HEK293 (cell line): ENCODE measurements around the gene MIGA1.

Source experiments
- BCL11A ChIP-seq: fragments of 450-650 bp; formaldehyde crosslinking; IDR thresholded peaks from 2 replicates; pipeline ENCODE4 v1.5.1; 2016; ENCODE audit warnings: low read depth, missing biosample characterization, missing genetic modification characterization
- GLIS1 ChIP-seq: fragments of 450-650 bp; formaldehyde crosslinking; IDR thresholded peaks from 2 replicates; pipeline ENCODE4 v1.5.1; 2016; ENCODE audit warnings: missing biosample characterization, missing genetic modification characterization
- KLF9 ChIP-seq: fragments of 450-650 bp; formaldehyde crosslinking; IDR thresholded peaks from 2 replicates; pipeline ENCODE4 v1.5.1; 2016; ENCODE audit warnings: missing biosample characterization, missing genetic modification characterization, low read depth
- MYNN ChIP-seq: fragments of 450-650 bp; formaldehyde crosslinking; IDR thresholded peaks from 2 replicates; pipeline ENCODE4 v1.5.1; 2016; ENCODE audit warnings: missing biosample characterization, missing genetic modification characterization, borderline replicate concordance
- PBX3 ChIP-seq: sonication (generic); formaldehyde crosslinking; IDR thresholded peaks from 2 replicates; pipeline ENCODE4 v1.8.1; 2022; ENCODE audit warnings: mild to moderate bottlenecking, moderate library complexity, missing genetic modification reagents
- SCRT1 ChIP-seq: fragments of 450-650 bp; formaldehyde crosslinking; IDR thresholded peaks from 2 replicates; pipeline ENCODE4 v1.5.1; 2016; ENCODE audit warnings: missing biosample characterization, missing genetic modification characterization, borderline replicate concordance
- SP3 ChIP-seq: fragments of 450-650 bp; formaldehyde crosslinking; IDR thresholded peaks from 2 replicates; pipeline ENCODE4 v1.5.1; 2016; ENCODE audit warnings: missing biosample characterization, missing genetic modification characterization
- ZBTB48 ChIP-seq: fragments of 450-650 bp; formaldehyde crosslinking; IDR thresholded peaks from 2 replicates; pipeline ENCODE4 v1.5.1; 2016; ENCODE audit warnings: missing biosample characterization, missing genetic modification characterization
- ZBTB7A ChIP-seq: fragments of 450-650 bp; formaldehyde crosslinking; IDR thresholded peaks from 2 replicates; pipeline ENCODE4 v1.5.1; 2016; ENCODE audit warnings: low read depth, missing biosample characterization, missing genetic modification characterization
- ZBTB8A ChIP-seq: fragments of 450-650 bp; formaldehyde crosslinking; IDR thresholded peaks from 2 replicates; pipeline ENCODE4 v1.5.1; 2016; ENCODE audit warnings: missing biosample characterization, missing genetic modification characterization
- ZFP3 ChIP-seq: fragments of 450-650 bp; formaldehyde crosslinking; IDR thresholded peaks from 2 replicates; pipeline ENCODE4 v1.5.1; 2016; ENCODE audit warnings: low read depth, missing biosample characterization, missing genetic modification characterization
- ZNF10 ChIP-seq: fragments of 450-650 bp; formaldehyde crosslinking; IDR thresholded peaks from 2 replicates; pipeline ENCODE4 v1.5.1; 2017; ENCODE audit warnings: missing biosample characterization, missing genetic modification characterization
- ZNF112 ChIP-seq: fragments of 450-650 bp; formaldehyde crosslinking; IDR thresholded peaks from 2 replicates; pipeline ENCODE4 v1.5.0; 2017; ENCODE audit warnings: missing biosample characterization, missing genetic modification characterization
- ZNF140 ChIP-seq: fragments of 450-650 bp; formaldehyde crosslinking; IDR thresholded peaks from 2 replicates; pipeline ENCODE4 v1.5.1; 2016; ENCODE audit warnings: missing biosample characterization, missing genetic modification characterization
- ZNF169 ChIP-seq: fragments of 450-650 bp; formaldehyde crosslinking; IDR thresholded peaks from 2 replicates; pipeline ENCODE4 v1.5.1; 2016; ENCODE audit warnings: missing biosample characterization, missing genetic modification characterization
- ZNF202 ChIP-seq: fragments of 450-650 bp; formaldehyde crosslinking; IDR thresholded peaks from 2 replicates; pipeline ENCODE4 v1.5.1; 2016; ENCODE audit warnings: missing biosample characterization, missing genetic modification characterization, borderline replicate concordance
- ZNF223 ChIP-seq: fragments of 450-650 bp; formaldehyde crosslinking; IDR thresholded peaks from 2 replicates; pipeline ENCODE4 v1.5.1; 2016; ENCODE audit warnings: missing biosample characterization, missing genetic modification characterization
- ZNF274 ChIP-seq, 2 experiments: fragments of 200-500 bp in 1 of 2; fragments of 450-650 bp in 1 of 2; sonication (Bioruptor generic) in 1 of 2; formaldehyde crosslinking in 1 of 2; IDR thresholded peaks; 2 replicates each; pipeline versions ENCODE4 v1.5.1 to v1.6.1; 2014 to 2016; ENCODE audit warnings: borderline replicate concordance in 1 of 2, inconsistent platforms in 1 of 2, low read length in 1 of 2, missing biosample characterization in 1 of 2, missing genetic modification characterization in 1 of 2
- ZNF394 ChIP-seq: fragments of 450-650 bp; formaldehyde crosslinking; IDR thresholded peaks from 2 replicates; pipeline ENCODE4 v1.5.1; 2016; ENCODE audit warnings: missing biosample characterization, missing genetic modification characterization, mild to moderate bottlenecking, moderate library complexity, borderline replicate concordance
- ZNF423 ChIP-seq: fragments of 450-650 bp; formaldehyde crosslinking; IDR thresholded peaks from 2 replicates; pipeline ENCODE4 v1.5.1; 2016; ENCODE audit warnings: missing biosample characterization, missing genetic modification characterization
- ZNF501 ChIP-seq: fragments of 450-650 bp; formaldehyde crosslinking; IDR thresholded peaks from 2 replicates; pipeline ENCODE4 v1.5.1; 2016; ENCODE audit warnings: missing biosample characterization, missing genetic modification characterization
- ZNF510 ChIP-seq: fragments of 450-650 bp; formaldehyde crosslinking; IDR thresholded peaks from 2 replicates; pipeline ENCODE4 v1.5.1; 2018; ENCODE audit warnings: mild to moderate bottlenecking, missing genetic modification characterization, missing biosample characterization; ENCODE audit not compliant: insufficient replicate concordance
- ZNF530 ChIP-seq: fragments of 450-650 bp; formaldehyde crosslinking; IDR thresholded peaks from 2 replicates; pipeline ENCODE4 v1.5.1; 2016; ENCODE audit warnings: low read depth, missing biosample characterization, missing genetic modification characterization
- ZNF548 ChIP-seq: fragments of 450-650 bp; formaldehyde crosslinking; IDR thresholded peaks from 2 replicates; pipeline ENCODE4 v1.5.1; 2016; ENCODE audit warnings: missing biosample characterization, missing genetic modification characterization
- ZNF629 ChIP-seq: fragments of 450-650 bp; formaldehyde crosslinking; IDR thresholded peaks from 2 replicates; pipeline ENCODE4 v1.5.1; 2017; ENCODE audit warnings: missing biosample characterization, missing genetic modification characterization
- ZNF76 ChIP-seq: fragments of 450-650 bp; formaldehyde crosslinking; IDR thresholded peaks from 2 replicates; pipeline ENCODE4; 2016; ENCODE audit warnings: low read depth, missing biosample characterization, missing genetic modification characterization, borderline replicate concordance
- ZNF837 ChIP-seq: fragments of 450-650 bp; formaldehyde crosslinking; IDR thresholded peaks from 2 replicates; pipeline ENCODE4 v1.5.1; 2016; ENCODE audit warnings: missing biosample characterization, missing genetic modification characterization
- ZSCAN30 ChIP-seq: fragments of 450-650 bp; IDR thresholded peaks from 2 replicates; pipeline ENCODE4 v1.5.1; 2018; ENCODE audit warnings: missing biosample characterization, mild to moderate bottlenecking, missing genetic modification characterization, moderate library complexity
- TF ChIP-seq, protein P1 (sequence below): fragments of 450-650 bp; formaldehyde crosslinking; IDR thresholded peaks from 2 replicates; pipeline ENCODE4 v1.5.1; 2016; ENCODE audit warnings: missing biosample characterization, missing genetic modification characterization, borderline replicate concordance
- TF ChIP-seq, protein P2 (sequence below): fragments of 450-650 bp; IDR thresholded peaks from 2 replicates; pipeline ENCODE4 v1.5.1; 2018; ENCODE audit warnings: missing biosample characterization, mild to moderate bottlenecking, missing genetic modification characterization
- TF ChIP-seq, protein P3 (sequence below): fragments of 450-650 bp; formaldehyde crosslinking; IDR thresholded peaks from 2 replicates; pipeline ENCODE4 v1.5.1; 2017; ENCODE audit warnings: missing biosample characterization, missing genetic modification characterization

MIGA1 gene

DNA sequence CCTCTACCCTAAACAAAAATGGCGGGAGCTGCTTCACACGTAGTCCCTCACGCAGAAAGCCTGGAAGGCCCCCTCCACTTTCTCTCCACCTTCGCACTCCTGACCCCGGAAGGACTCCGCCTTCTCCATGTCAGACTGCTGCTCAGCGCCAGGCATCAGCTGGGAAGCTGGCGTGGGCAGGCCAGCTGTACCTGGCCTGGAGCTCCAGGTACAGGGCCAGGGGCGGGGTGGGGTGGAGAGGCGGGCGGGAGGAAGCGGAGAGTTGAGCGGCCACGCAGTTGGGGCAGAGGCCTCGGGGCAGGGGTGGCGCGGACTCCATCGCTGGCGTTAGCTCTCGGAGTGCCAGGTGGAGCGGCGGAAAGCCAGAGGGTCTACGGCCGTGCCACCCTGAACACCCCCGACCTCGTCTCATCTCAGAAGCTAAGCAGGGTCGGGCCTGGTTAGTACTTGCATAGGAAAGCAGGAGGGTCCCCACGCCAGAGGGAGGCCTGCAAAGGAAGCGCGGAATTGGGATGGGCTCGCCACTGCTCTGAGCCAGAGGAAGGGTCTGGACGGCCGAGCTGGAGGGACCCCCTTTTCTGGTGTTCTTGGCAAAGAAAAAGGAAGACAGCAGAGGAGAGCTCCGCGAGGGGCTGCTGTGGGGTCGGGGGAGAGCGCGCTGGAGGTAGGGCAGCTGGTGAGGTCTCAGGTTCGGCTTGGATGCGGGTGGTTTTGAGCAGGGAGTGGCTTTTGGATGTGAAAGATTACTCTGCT, at the start of gene MIGA1 (continued):
- TF ChIP-seq, protein P1, sequence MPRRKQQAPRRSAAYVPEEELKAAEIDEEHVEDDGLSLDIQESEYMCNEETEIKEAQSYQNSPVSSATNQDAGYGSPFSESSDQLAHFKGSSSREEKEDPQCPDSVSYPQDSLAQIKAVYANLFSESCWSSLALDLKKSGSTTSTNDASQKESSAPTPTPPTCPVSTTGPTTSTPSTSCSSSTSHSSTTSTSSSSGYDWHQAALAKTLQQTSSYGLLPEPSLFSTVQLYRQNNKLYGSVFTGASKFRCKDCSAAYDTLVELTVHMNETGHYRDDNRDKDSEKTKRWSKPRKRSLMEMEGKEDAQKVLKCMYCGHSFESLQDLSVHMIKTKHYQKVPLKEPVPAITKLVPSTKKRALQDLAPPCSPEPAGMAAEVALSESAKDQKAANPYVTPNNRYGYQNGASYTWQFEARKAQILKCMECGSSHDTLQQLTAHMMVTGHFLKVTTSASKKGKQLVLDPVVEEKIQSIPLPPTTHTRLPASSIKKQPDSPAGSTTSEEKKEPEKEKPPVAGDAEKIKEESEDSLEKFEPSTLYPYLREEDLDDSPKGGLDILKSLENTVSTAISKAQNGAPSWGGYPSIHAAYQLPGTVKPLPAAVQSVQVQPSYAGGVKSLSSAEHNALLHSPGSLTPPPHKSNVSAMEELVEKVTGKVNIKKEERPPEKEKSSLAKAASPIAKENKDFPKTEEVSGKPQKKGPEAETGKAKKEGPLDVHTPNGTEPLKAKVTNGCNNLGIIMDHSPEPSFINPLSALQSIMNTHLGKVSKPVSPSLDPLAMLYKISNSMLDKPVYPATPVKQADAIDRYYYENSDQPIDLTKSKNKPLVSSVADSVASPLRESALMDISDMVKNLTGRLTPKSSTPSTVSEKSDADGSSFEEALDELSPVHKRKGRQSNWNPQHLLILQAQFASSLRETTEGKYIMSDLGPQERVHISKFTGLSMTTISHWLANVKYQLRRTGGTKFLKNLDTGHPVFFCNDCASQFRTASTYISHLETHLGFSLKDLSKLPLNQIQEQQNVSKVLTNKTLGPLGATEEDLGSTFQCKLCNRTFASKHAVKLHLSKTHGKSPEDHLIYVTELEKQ (tag by site-specific recombination) = no peak
- no peak for TF ChIP-seq PBX3 (CRISPR knock-in tag)
- TF ChIP-seq MYNN (tag by site-specific recombination) = no peak
- no peak for TF ChIP-seq ZBTB7A
- peak; percentile 81 for TF ChIP-seq ZNF76
- no peak for TF ChIP-seq ZNF530 (tag by site-specific recombination)
- TF ChIP-seq SCRT1 = no peak
- no peak for TF ChIP-seq ZNF837
- TF ChIP-seq ZNF223 (tag by site-specific recombination) = no peak
- no peak for TF ChIP-seq ZNF169 (tag by site-specific recombination)
- TF ChIP-seq ZFP3 (tag by site-specific recombination) = no peak
- TF ChIP-seq ZNF423 = no peak
- TF ChIP-seq ZNF394 (tag by site-specific recombination) = peak; percentile 87
- TF ChIP-seq, protein P2, sequence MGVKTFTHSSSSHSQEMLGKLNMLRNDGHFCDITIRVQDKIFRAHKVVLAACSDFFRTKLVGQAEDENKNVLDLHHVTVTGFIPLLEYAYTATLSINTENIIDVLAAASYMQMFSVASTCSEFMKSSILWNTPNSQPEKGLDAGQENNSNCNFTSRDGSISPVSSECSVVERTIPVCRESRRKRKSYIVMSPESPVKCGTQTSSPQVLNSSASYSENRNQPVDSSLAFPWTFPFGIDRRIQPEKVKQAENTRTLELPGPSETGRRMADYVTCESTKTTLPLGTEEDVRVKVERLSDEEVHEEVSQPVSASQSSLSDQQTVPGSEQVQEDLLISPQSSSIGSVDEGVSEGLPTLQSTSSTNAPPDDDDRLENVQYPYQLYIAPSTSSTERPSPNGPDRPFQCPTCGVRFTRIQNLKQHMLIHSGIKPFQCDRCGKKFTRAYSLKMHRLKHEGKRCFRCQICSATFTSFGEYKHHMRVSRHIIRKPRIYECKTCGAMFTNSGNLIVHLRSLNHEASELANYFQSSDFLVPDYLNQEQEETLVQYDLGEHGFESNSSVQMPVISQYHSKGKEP (tag by site-specific recombination) = peak; percentile 48; the same call in 1 of the 2 replicates
- TF ChIP-seq ZNF629 (tag by site-specific recombination) = peak; percentile 85
- no peak for TF ChIP-seq ZNF112 (tag by site-specific recombination)
- no peak for TF ChIP-seq ZNF548 (tag by site-specific recombination)
- TF ChIP-seq GLIS1 (tag by site-specific recombination) = peak; percentile 26
- TF ChIP-seq ZNF510 (tag by site-specific recombination) = no peak
- no peak for TF ChIP-seq BCL11A (tag by site-specific recombination)
- TF ChIP-seq ZBTB48 = no peak
- peak; percentile 69 for TF ChIP-seq ZSCAN30
- TF ChIP-seq ZNF202 (tag by site-specific recombination) = no peak
- peak; percentile 62; the same call in 1 of the 2 replicates for TF ChIP-seq ZNF501 (tag by site-specific recombination)
- TF ChIP-seq ZBTB8A (tag by site-specific recombination) = 0 out of 2 replicates have a peak, but pooled peaks have one; percentile 25
- TF ChIP-seq ZNF10 (tag by site-specific recombination) = 0 out of 2 replicates have a peak, but pooled peaks have one; percentile 36
- TF ChIP-seq, protein P3, sequence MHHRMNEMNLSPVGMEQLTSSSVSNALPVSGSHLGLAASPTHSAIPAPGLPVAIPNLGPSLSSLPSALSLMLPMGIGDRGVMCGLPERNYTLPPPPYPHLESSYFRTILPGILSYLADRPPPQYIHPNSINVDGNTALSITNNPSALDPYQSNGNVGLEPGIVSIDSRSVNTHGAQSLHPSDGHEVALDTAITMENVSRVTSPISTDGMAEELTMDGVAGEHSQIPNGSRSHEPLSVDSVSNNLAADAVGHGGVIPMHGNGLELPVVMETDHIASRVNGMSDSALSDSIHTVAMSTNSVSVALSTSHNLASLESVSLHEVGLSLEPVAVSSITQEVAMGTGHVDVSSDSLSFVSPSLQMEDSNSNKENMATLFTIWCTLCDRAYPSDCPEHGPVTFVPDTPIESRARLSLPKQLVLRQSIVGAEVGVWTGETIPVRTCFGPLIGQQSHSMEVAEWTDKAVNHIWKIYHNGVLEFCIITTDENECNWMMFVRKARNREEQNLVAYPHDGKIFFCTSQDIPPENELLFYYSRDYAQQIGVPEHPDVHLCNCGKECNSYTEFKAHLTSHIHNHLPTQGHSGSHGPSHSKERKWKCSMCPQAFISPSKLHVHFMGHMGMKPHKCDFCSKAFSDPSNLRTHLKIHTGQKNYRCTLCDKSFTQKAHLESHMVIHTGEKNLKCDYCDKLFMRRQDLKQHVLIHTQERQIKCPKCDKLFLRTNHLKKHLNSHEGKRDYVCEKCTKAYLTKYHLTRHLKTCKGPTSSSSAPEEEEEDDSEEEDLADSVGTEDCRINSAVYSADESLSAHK (tag by site-specific recombination) = no peak
- TF ChIP-seq KLF9 (tag by site-specific recombination) = peak; percentile 57
- no peak for TF ChIP-seq ZNF274 (IDR thresholded peaks at IDR 0.05; ENCODE audit: low read length)
- TF ChIP-seq ZNF274 (tag by site-specific recombination; IDR thresholded peaks at IDR 0.05; ENCODE audit: borderline replicate concordance) = no peak
- TF ChIP-seq ZNF140 (tag by site-specific recombination) = no peak
- peak; percentile 93 for TF ChIP-seq SP3 (tag by site-specific recombination)
